Pancreas (tissue), 10 donors: Measurements from ENCODE around the gene TOPAZ1. TPM values are rescaled to one million over a fixed set of nuclear protein-coding genes. Genes with fewer than 3 reads are reported as not detected.

ENCODE experiments used
- ATAC-seq, 4 donors: fragments of 200-7000 bp; cut with Tn5 transposase; one replicate each; pipeline versions ENCODE4 v1.8.0 to v1.9.1; 2020; ENCODE audit warnings: mild to moderate bottlenecking in 4 of 4, moderate library complexity in 4 of 4
- DNase-seq, 6 donors: peaks; one replicate each; pipeline ENCODE4 v3.0.0-alpha.2; 2020
- FAIRE-seq: peaks from 2 replicates; lab custom pipeline; 2012; peaks lifted over from hg19 to GRCh38; lab: Jason Lieb, UNC
- H3K27ac ChIP-seq, 4 donors: fragments of 200-600 bp; sonication (generic); 1 replicate in 3 of 4; 2 replicates in 1 of 4; pipeline versions ENCODE4 v1.5.0 to v1.8.0; 2020
- H3K27me3 ChIP-seq, 4 donors: fragments of 200-600 bp; one replicate each; pipeline ENCODE4 v1.8.0; 2021
- H3K36me3 ChIP-seq, 3 donors: fragments of 200-600 bp; sonication (generic) in 1 of 3; one replicate each; pipeline versions ENCODE4 v1.5.0 to v1.8.0; 2020 to 2021
- H3K4me1 ChIP-seq, 3 donors: fragments of 200-600 bp; one replicate each; pipeline ENCODE4 v1.8.0; 2021
- H3K4me3 ChIP-seq, 4 donors: fragments of 200-600 bp; sonication (generic) in 2 of 4; one replicate each; pipeline versions ENCODE4 v1.5.0 to v1.8.0; 2020 to 2021
- H3K9me3 ChIP-seq, 4 donors: fragments of 200-600 bp; one replicate each; pipeline ENCODE4 v1.8.0; 2021
- WGBS, 2 donors: extraction: QIAGEN DNeasy Blood & Tissue Kit; methylation state at CpG; one replicate each; pipeline ENCODE4 v1.1.7; 2013; 5-methylcytosine and 5-hydroxymethylcytosine counted together
- intact Hi-C, 3 donors: fragments of 100-400 bp; cut with DNase I; formaldehyde crosslinking; loops; one replicate each; pipeline versions ENCODE4 v1.11.1 to v1.14.2; 2022
- polyA plus RNA-seq, 2 donors: library from polyadenylated mRNA; stranded (reverse); fragments of 200-250 nt; gene quantifications; one replicate each; pipeline ENCODE4 v1.2.3, GENCODE V29; 2013
- total RNA-seq, 6 donors: library from RNA; stranded (reverse); fragmentation: NEBNext Ultra II Directional in 4 of 6; extraction: Animal tissue kit (Norgen Biotek cat#: 25700) in 4 of 6; gene quantifications; one replicate each; pipeline versions ENCODE4 v1.2.1 to v1.2.4, GENCODE V29; 2021 to 2023
- TF ChIP-seq, protein P1 (sequence below), 4 donors: fragments of 200-600 bp; sonication (generic) in 3 of 4; IDR thresholded peaks; one replicate each; pipeline versions ENCODE4 v1.5.0 to v1.8.0; 2021; ENCODE audit warnings: antibody characterized with exemption in 4 of 4
- donor health status: healthy with polysubstance abuse.
- donor health status: DM: no; HTN: no; CAD: no; lungs with moderate emphysema.
- donor health status: DM: no; HTN: no; CAD: no.
- donor health status: control.
- donor health status: control.
- donor health status: Bipolar disorder and iron deficiency.
- donor health status: DM: yes; HTN: yes; CAD: no.
- donor health status: DM: no; HTN: no; CAD: no.
- donor health status: DM: no; HTN: no; CAD: no.
- donor health status: DM: yes; HTN: yes; CAD: no.

Gene TOPAZ1
- total and polyA plus RNA-seq, 8 donors, result not detected

DNA sequence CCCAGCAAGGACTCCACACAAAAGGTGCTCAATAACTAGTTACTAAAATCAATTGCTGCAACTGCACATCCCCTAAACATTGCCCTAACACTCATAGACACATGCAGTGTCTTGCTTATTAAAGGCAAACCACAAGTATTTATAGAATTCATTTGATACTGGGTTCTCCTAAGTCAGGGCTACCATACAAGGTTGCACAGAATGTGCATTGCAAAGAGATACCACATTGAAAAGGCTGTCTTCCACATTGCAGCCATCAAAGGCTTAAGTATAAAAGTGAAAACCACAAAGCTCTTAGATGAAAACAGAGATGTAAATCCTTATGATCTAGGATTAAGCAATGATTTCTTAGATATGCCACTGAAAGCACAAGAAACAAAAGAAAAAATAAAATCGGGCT is 33.6 kb upstream of the TOPAZ1 start:
- no peaks in the 10 kb centered on the region for H3K4me1 ChIP-seq
- DNase-seq, result no peak
- H3K4me3 ChIP-seq, result no peak overlapping the region
- no peaks in the 10 kb centered on the region for H3K9me3 ChIP-seq
- no peak for FAIRE-seq
- WGBS, 2 donors, result 41 to 56% methylated on average over 1 of the region's 1 CpG
- intact Hi-C loops, result no loop called here
- no peaks in the 10 kb centered on the region for H3K27me3 ChIP-seq
- no peaks in the 10 kb centered on the region for H3K36me3 ChIP-seq
- TF ChIP-seq, protein P1, sequence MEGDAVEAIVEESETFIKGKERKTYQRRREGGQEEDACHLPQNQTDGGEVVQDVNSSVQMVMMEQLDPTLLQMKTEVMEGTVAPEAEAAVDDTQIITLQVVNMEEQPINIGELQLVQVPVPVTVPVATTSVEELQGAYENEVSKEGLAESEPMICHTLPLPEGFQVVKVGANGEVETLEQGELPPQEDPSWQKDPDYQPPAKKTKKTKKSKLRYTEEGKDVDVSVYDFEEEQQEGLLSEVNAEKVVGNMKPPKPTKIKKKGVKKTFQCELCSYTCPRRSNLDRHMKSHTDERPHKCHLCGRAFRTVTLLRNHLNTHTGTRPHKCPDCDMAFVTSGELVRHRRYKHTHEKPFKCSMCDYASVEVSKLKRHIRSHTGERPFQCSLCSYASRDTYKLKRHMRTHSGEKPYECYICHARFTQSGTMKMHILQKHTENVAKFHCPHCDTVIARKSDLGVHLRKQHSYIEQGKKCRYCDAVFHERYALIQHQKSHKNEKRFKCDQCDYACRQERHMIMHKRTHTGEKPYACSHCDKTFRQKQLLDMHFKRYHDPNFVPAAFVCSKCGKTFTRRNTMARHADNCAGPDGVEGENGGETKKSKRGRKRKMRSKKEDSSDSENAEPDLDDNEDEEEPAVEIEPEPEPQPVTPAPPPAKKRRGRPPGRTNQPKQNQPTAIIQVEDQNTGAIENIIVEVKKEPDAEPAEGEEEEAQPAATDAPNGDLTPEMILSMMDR (IDR thresholded peaks at IDR 0.05), result no peak
- no peak overlapping the region for H3K27ac ChIP-seq
- ATAC-seq, result no peak

GRCh38 chr3:44208568-44208967 is 33.1 kb upstream of the TOPAZ1 start:
- Histone ChIP-seq H3K36me3 (no peaks in the 10 kb centered on the region), H3K9me3 (no peaks in the 10 kb centered on the region), H3K4me1 (no peaks in the 10 kb centered on the region), H3K27me3 (no peaks in the 10 kb centered on the region), H3K4me3 (no peak overlapping the region), H3K27ac (no peak overlapping the region)
- TF ChIP-seq, protein P1 (IDR thresholded peaks at IDR 0.05), result no peak
- no peak for FAIRE-seq
- no peak for ATAC-seq
- no peak for DNase-seq
- intact Hi-C loops, result no loop called here

GRCh38 chr3:44210967-44211366 is 30.7 kb upstream of the TOPAZ1 start:
- H3K9me3 ChIP-seq, result peaks cover 0 to 7% (median 0%) of the 10 kb centered on the region in 4 donors
- no peaks in the 10 kb centered on the region for H3K4me1 ChIP-seq
- H3K4me3 ChIP-seq, result no peak overlapping the region
- FAIRE-seq (no peak), ATAC-seq (no peak), DNase-seq (no peak)
- no peaks in the 10 kb centered on the region for H3K36me3 ChIP-seq
- no peaks in the 10 kb centered on the region for H3K27me3 ChIP-seq
- TF ChIP-seq, protein P1 (IDR thresholded peaks at IDR 0.05), result no peak
- no peak overlapping the region for H3K27ac ChIP-seq
- intact Hi-C loops, result no loop called here

- no peaks in the 10 kb centered on the region for H3K4me1 ChIP-seq
- FAIRE-seq, result no peak
Observed at GRCh38 chr3:44222337-44222736, 19.3 kb upstream of the TOPAZ1 start.

DNA sequence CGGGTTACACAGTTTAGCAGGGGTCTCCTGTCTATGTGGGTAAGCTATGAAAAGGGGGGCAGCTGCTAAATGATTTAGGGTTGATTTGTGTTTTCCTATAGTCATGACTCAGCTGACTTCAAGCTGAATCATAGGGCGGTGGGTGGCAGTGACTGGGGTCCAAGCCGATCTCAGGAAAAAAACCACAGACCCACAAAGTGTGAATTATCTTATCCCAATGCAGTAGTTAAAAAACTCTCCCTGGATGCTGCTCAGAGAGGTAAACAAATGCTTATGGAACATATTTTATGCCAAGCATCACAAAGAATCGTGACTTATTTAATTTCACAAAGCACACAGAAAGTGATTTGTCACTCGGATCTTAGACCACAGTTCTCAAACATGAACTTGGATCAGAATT is 18.4 kb upstream of the TOPAZ1 start:
- H3K4me3 ChIP-seq, result no peak overlapping the region
- intact Hi-C loops, result no loop called here
- DNase-seq, result no peak
- no peaks in the 10 kb centered on the region for H3K36me3 ChIP-seq
- no peak overlapping the region for H3K27ac ChIP-seq
- H3K9me3 ChIP-seq, result no peaks in the 10 kb centered on the region
- 66 to 75% methylated on average over 5 of the region's 5 CpGs for WGBS, 2 donors
- TF ChIP-seq, protein P1 (IDR thresholded peaks at IDR 0.05), result no peak
- FAIRE-seq, result no peak
- H3K4me1 ChIP-seq, result no peaks in the 10 kb centered on the region
- ATAC-seq, result no peak
- H3K27me3 ChIP-seq, result peaks cover 0 to 3% (median 0%) of the 10 kb centered on the region in 4 donors

More at GRCh38 chr3:44222337-44222736, 19.3 kb upstream of the TOPAZ1 start:
- peaks cover 0 to 3% (median 0%) of the 10 kb centered on the region in 4 donors for H3K27me3 ChIP-seq
- TF ChIP-seq, protein P1 (IDR thresholded peaks at IDR 0.05), result no peak
- H3K4me3 ChIP-seq, result no peak overlapping the region
- intact Hi-C loops, result no loop called here
- H3K36me3 ChIP-seq, result no peaks in the 10 kb centered on the region
- WGBS, 2 donors, result 36 to 70% methylated on average over 3 of the region's 3 CpGs
- no peak overlapping the region for H3K27ac ChIP-seq
- ATAC-seq (no peak), DNase-seq (no peak)
- no peaks in the 10 kb centered on the region for H3K9me3 ChIP-seq
